ENCODE data around the gene CDH9. TPM values are rescaled to one million over a fixed set of nuclear protein-coding genes. Genes with fewer than 3 reads are reported as not detected.

The CDH9 gene
- total RNA-seq, 5 donors from 2014 or later (not counting 1 experiment from before 2014, with no cell fraction given), result 0.13 TPM; not detected in 4

DNA sequence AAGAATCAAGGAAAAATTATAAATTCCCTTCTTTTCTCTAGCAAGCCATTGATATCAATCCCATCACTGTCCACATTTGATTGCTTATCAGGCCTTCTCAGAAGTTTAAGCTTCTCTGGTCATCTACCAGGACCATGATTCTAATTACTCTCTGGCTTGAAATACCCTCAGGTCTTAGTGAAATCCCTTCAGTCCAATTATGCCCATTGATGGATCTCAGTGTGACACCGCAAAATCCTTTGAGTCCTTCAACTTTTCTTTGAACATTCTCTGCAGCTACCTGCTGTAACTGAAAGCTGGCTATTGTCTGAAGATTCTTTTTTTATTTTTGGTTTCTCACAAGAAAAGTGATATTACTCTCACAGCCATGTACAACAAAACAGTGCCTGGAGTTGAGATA, 3.0 kb upstream of the CDH9 start:
- Histone ChIP-seq H3K9me3 (no peaks in the 10 kb centered on the region), H3K36me3 (ENCODE audit: control insufficient read depth in 2 of 2, extremely low read depth in 1 of 2, insufficient read depth in 1 of 2, low read length in 1 of 2) (no peaks in the 10 kb centered on the region), H3K4me3 (ENCODE audit: control insufficient read depth in 1 of 2, extremely low read depth in 1 of 2, low read length in 1 of 2) (no peak overlapping the region), H3K27ac (ENCODE audit: low read length) (no peak overlapping the region), H3K27me3 (replicated peaks in 1 of 2; ENCODE audit: control insufficient read depth in 2 of 2, extremely low read depth in 1 of 2, insufficient read depth in 2 of 2, low read length in 1 of 2) (no peaks in the 10 kb centered on the region), H3K4me1 (ENCODE audit: control insufficient read depth in 1 of 2, extremely low read depth in 1 of 2, insufficient read depth in 2 of 2, low read length in 2 of 2) (no peaks in the 10 kb centered on the region)
- Mint-ChIP-seq H3K4me1 (no peaks in the 10 kb centered on the region), H3K4me3 (no peak overlapping the region), H3K9me3 (peaks cover 10 to 17% (median 13%) of the 10 kb centered on the region in 3 donors), H3K36me3 (no peaks in the 10 kb centered on the region), H3K27ac (no peak overlapping the region), H3K27me3 (no peaks in the 10 kb centered on the region)
- ATAC-seq (replicated peaks in 1 of 4) (no peak), DNase-seq (no peak)
- ChIA-PET POLR2A (no interaction called here), CTCF (no interaction called here)
- no CpG with 5 or more reads among the region's 1 CpG for WGBS (ENCODE audit: insufficient coverage)

DNA sequence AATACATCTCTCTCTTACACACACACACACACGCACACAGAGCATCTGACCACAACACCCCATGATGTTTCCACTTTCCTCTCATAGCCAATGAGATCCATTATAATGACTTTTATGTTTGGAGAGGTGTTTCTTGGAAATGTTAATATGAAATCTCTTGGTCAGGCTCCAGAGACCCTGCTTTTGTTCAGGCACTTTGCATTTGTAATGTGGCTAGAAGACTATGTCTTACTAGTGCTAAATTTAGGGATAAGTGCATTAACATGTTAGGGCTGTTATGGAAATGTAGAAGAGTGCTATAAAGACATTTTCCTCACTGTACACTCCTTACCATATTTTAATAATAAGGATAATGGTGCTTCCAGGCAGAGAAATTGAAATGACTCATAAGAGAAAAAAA, 3.8 kb downstream of the CDH9 start:
- H3K4me1 ChIP-seq (ENCODE audit: control insufficient read depth in 1 of 2, extremely low read depth in 1 of 2, insufficient read depth in 2 of 2, low read length in 2 of 2), result no peaks in the 10 kb centered on the region
- H3K36me3 ChIP-seq (ENCODE audit: control insufficient read depth in 2 of 2, extremely low read depth in 1 of 2, insufficient read depth in 1 of 2, low read length in 1 of 2), result no peaks in the 10 kb centered on the region
- POLR2A ChIA-PET, result no interaction called here
- H3K9me3 ChIP-seq, result no peaks in the 10 kb centered on the region
- ATAC-seq (replicated peaks in 1 of 4) (no peak), DNase-seq (no peak)
- no CpG with 5 or more reads among the region's 1 CpG for WGBS (ENCODE audit: insufficient coverage)
- no peak overlapping the region for H3K27ac ChIP-seq (ENCODE audit: low read length)
- no peak overlapping the region for H3K4me3 ChIP-seq (ENCODE audit: control insufficient read depth in 1 of 2, extremely low read depth in 1 of 2, low read length in 1 of 2)
- CTCF ChIA-PET, result no interaction called here
- H3K4me3 Mint-ChIP-seq, result no peak overlapping the region
- H3K4me1 Mint-ChIP-seq, result no peaks in the 10 kb centered on the region
- H3K27me3 ChIP-seq (replicated peaks in 1 of 2; ENCODE audit: control insufficient read depth in 2 of 2, extremely low read depth in 1 of 2, insufficient read depth in 2 of 2, low read length in 1 of 2), result no peaks in the 10 kb centered on the region
- no peaks in the 10 kb centered on the region for H3K36me3 Mint-ChIP-seq
- H3K27me3 Mint-ChIP-seq, result no peaks in the 10 kb centered on the region
- H3K27ac Mint-ChIP-seq, result no peak overlapping the region
- H3K9me3 Mint-ChIP-seq, result peaks cover 3 to 21% (median 4%) of the 10 kb centered on the region in 3 donors

DNA sequence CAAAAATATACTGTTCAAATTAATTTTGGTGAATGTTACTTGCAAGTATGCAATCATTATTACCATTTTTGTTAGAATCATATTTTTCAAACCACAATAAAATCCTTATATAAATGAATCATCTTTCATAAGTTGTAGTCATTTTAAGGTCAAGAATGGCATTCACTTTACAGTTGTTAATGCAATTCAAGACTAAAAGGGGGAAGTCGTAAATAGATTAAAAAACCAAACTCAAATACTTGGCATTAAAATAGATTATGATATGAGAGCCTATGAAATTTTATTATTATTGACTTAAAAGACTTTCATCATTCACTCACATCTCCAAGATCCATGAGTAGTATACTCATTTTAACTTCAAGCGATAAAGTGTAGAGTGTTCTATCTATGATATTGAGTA, 11.6 kb downstream of the CDH9 start:
- Mint-ChIP-seq H3K9me3 (peaks cover 3 to 12% (median 4%) of the 10 kb centered on the region in 3 donors), H3K36me3 (no peaks in the 10 kb centered on the region), H3K27me3 (no peaks in the 10 kb centered on the region), H3K4me1 (no peaks in the 10 kb centered on the region), H3K4me3 (no peak overlapping the region), H3K27ac (no peak overlapping the region)
- ChIA-PET POLR2A (no interaction called here), CTCF (no interaction called here)
- Histone ChIP-seq H3K4me3 (ENCODE audit: control insufficient read depth in 1 of 2, extremely low read depth in 1 of 2, low read length in 1 of 2) (no peak overlapping the region), H3K36me3 (ENCODE audit: control insufficient read depth in 2 of 2, extremely low read depth in 1 of 2, insufficient read depth in 1 of 2, low read length in 1 of 2) (no peaks in the 10 kb centered on the region), H3K27me3 (replicated peaks in 1 of 2; ENCODE audit: control insufficient read depth in 2 of 2, extremely low read depth in 1 of 2, insufficient read depth in 2 of 2, low read length in 1 of 2) (no peaks in the 10 kb centered on the region), H3K9me3 (no peaks in the 10 kb centered on the region), H3K27ac (ENCODE audit: low read length) (no peak overlapping the region), H3K4me1 (ENCODE audit: control insufficient read depth in 1 of 2, extremely low read depth in 1 of 2, insufficient read depth in 2 of 2, low read length in 2 of 2) (no peaks in the 10 kb centered on the region)
- WGBS (ENCODE audit: insufficient coverage), result no CpG with 5 or more reads among the region's 2 CpGs
- ATAC-seq (replicated peaks in 1 of 4) (no peak), DNase-seq (no peak)

DNA sequence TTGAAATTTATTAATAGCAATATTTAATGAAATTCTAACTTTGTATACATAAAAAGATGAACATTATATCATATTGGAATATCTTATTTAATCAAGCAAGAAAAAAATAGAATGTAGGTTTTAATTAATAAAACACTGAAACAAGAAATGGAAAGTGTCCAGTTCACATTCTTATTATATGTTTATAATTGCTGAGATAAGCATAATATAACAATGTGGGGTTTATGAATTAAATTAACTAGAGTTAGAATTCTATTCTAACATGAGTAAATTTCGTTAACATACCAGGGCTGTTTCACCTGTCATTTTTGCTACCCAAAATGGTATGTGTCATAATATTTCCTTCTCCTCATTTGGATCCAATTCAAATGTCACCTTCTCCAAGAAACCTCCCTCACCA, 12.3 kb downstream of the CDH9 start:
- CTCF ChIA-PET, result no interaction called here
- H3K4me1 Mint-ChIP-seq, result no peaks in the 10 kb centered on the region

DNA sequence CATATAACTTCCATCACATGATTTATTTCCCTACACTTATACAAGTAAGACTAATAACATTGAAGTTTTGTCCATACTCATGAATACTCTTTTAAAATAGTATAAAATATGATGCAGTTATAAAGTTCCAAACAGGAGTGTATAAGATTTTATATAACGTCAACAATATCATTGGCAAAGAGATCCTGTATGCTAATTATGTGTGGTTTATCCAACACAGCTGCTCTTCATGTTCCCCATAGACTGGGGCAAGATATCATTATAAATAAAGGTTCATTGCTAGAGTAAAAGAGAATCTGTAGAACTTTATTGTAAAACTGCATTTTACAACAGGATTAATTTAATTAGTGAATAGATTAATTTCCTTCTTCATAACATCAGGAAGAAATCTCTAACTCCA, 16.9 kb downstream of the CDH9 start:
- Mint-ChIP-seq H3K36me3 (no peaks in the 10 kb centered on the region), H3K4me3 (no peak overlapping the region), H3K9me3 (peaks cover 4 to 12% (median 8%) of the 10 kb centered on the region in 3 donors), H3K4me1 (no peaks in the 10 kb centered on the region), H3K27me3 (no peaks in the 10 kb centered on the region), H3K27ac (no peak overlapping the region)
- ChIA-PET CTCF (no interaction called here), POLR2A (no interaction called here)
- Histone ChIP-seq H3K36me3 (ENCODE audit: control insufficient read depth in 2 of 2, extremely low read depth in 1 of 2, insufficient read depth in 1 of 2, low read length in 1 of 2) (no peaks in the 10 kb centered on the region), H3K4me3 (ENCODE audit: control insufficient read depth in 1 of 2, extremely low read depth in 1 of 2, low read length in 1 of 2) (no peak overlapping the region), H3K9me3 (no peaks in the 10 kb centered on the region), H3K4me1 (ENCODE audit: control insufficient read depth in 1 of 2, extremely low read depth in 1 of 2, insufficient read depth in 2 of 2, low read length in 2 of 2) (no peaks in the 10 kb centered on the region), H3K27ac (ENCODE audit: low read length) (no peak overlapping the region), H3K27me3 (replicated peaks in 1 of 2; ENCODE audit: control insufficient read depth in 2 of 2, extremely low read depth in 1 of 2, insufficient read depth in 2 of 2, low read length in 1 of 2) (no peaks in the 10 kb centered on the region)
- DNase-seq, result no peak
- ATAC-seq (replicated peaks in 1 of 4), result no peak
- no CpG with 5 or more reads among the region's 1 CpG for WGBS (ENCODE audit: insufficient coverage)

More for the DNA sequence above, 12.3 kb downstream of the CDH9 start:
- Mint-ChIP-seq H3K36me3 (no peaks in the 10 kb centered on the region), H3K27ac (no peak overlapping the region), H3K4me3 (no peak overlapping the region), H3K9me3 (peaks cover 4 to 12% (median 4%) of the 10 kb centered on the region in 3 donors), H3K27me3 (no peaks in the 10 kb centered on the region)
- DNase-seq, result no peak
- Histone ChIP-seq H3K27ac (ENCODE audit: low read length) (no peak overlapping the region), H3K4me1 (ENCODE audit: control insufficient read depth in 1 of 2, extremely low read depth in 1 of 2, insufficient read depth in 2 of 2, low read length in 2 of 2) (no peaks in the 10 kb centered on the region), H3K9me3 (no peaks in the 10 kb centered on the region), H3K4me3 (ENCODE audit: control insufficient read depth in 1 of 2, extremely low read depth in 1 of 2, low read length in 1 of 2) (no peak overlapping the region), H3K27me3 (replicated peaks in 1 of 2; ENCODE audit: control insufficient read depth in 2 of 2, extremely low read depth in 1 of 2, insufficient read depth in 2 of 2, low read length in 1 of 2) (no peaks in the 10 kb centered on the region), H3K36me3 (ENCODE audit: control insufficient read depth in 2 of 2, extremely low read depth in 1 of 2, insufficient read depth in 1 of 2, low read length in 1 of 2) (no peaks in the 10 kb centered on the region)
- whole genome bisulfite sequencing (ENCODE audit: insufficient coverage), result no CpG with 5 or more reads among the region's 1 CpG
- no peak for ATAC-seq (replicated peaks in 1 of 4)
- POLR2A ChIA-PET, result no interaction called here

DNA sequence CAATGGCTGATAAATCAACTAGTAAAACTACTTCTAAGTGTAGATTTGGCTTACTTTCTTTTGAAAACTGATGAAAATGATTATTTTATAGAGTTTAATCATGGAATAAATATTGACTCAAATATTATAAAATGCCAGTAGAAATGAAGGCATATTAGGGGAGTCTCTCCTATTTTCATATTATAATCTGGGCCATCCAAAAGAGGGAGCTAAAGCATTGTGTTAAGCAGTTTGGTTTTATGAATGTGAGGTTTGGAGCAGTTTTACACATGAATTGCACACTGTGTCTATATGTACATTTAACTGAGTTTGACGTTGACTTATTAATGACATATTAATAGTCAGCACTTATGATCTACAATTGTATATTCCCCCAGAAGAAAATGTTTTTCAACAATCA, 17.4 kb downstream of the CDH9 start:
- Histone ChIP-seq H3K27me3 (replicated peaks in 1 of 2; ENCODE audit: control insufficient read depth in 2 of 2, extremely low read depth in 1 of 2, insufficient read depth in 2 of 2, low read length in 1 of 2) (no peaks in the 10 kb centered on the region), H3K36me3 (ENCODE audit: control insufficient read depth in 2 of 2, extremely low read depth in 1 of 2, insufficient read depth in 1 of 2, low read length in 1 of 2) (no peaks in the 10 kb centered on the region), H3K4me3 (ENCODE audit: control insufficient read depth in 1 of 2, extremely low read depth in 1 of 2, low read length in 1 of 2) (no peak overlapping the region), H3K27ac (ENCODE audit: low read length) (no peak overlapping the region), H3K4me1 (ENCODE audit: control insufficient read depth in 1 of 2, extremely low read depth in 1 of 2, insufficient read depth in 2 of 2, low read length in 2 of 2) (no peaks in the 10 kb centered on the region), H3K9me3 (no peaks in the 10 kb centered on the region)
- ATAC-seq (replicated peaks in 1 of 4) (no peak), DNase-seq (no peak)
- Mint-ChIP-seq H3K4me3 (no peak overlapping the region), H3K27me3 (no peaks in the 10 kb centered on the region), H3K27ac (no peak overlapping the region), H3K9me3 (peaks cover 4 to 12% (median 8%) of the 10 kb centered on the region in 3 donors), H3K4me1 (no peaks in the 10 kb centered on the region), H3K36me3 (no peaks in the 10 kb centered on the region)
- CTCF ChIA-PET, result no interaction called here
- POLR2A ChIA-PET, result no interaction called here
- no CpG with 5 or more reads among the region's 1 CpG for WGBS (ENCODE audit: insufficient coverage)

DNA sequence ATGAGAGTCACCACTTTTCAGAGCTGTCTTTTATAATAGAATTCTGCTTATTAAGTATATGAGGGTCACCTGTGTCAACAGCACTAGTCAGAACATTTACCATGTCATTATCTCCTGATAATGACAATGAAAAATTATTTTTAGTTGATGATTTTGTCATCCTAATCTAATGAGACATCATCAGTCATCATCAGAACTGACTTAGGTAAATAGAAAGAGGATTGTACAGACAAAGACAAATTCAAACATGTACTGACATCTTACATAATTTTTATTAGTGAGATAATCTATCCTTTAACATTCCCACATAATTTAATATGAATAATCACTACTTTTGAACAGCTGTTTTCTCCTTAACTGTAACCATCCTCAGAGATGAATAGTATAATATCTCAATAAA, 22.6 kb downstream of the CDH9 start:
- Histone ChIP-seq H3K36me3 (ENCODE audit: control insufficient read depth in 2 of 2, extremely low read depth in 1 of 2, insufficient read depth in 1 of 2, low read length in 1 of 2) (no peaks in the 10 kb centered on the region), H3K27me3 (replicated peaks in 1 of 2; ENCODE audit: control insufficient read depth in 2 of 2, extremely low read depth in 1 of 2, insufficient read depth in 2 of 2, low read length in 1 of 2) (no peaks in the 10 kb centered on the region), H3K9me3 (no peaks in the 10 kb centered on the region), H3K4me3 (ENCODE audit: control insufficient read depth in 1 of 2, extremely low read depth in 1 of 2, low read length in 1 of 2) (no peak overlapping the region), H3K4me1 (ENCODE audit: control insufficient read depth in 1 of 2, extremely low read depth in 1 of 2, insufficient read depth in 2 of 2, low read length in 2 of 2) (no peaks in the 10 kb centered on the region), H3K27ac (ENCODE audit: low read length) (no peak overlapping the region)
- H3K4me1 Mint-ChIP-seq, result no peaks in the 10 kb centered on the region
- ATAC-seq (replicated peaks in 1 of 4) (no peak), DNase-seq (no peak)
- ChIA-PET POLR2A (no interaction called here), CTCF (no interaction called here)
- no peaks in the 10 kb centered on the region for H3K27me3 Mint-ChIP-seq
- no peak overlapping the region for H3K4me3 Mint-ChIP-seq
- H3K9me3 Mint-ChIP-seq, result peaks cover 5 to 17% (median 10%) of the 10 kb centered on the region in 3 donors
- H3K36me3 Mint-ChIP-seq, result no peaks in the 10 kb centered on the region
- no peak overlapping the region for H3K27ac Mint-ChIP-seq

Measured in T-cell (primary cell).